OCI-LY7 (cell line): ENCODE data around the gene PGD. TPM values are rescaled to one million over a fixed set of nuclear protein-coding genes. Genes with fewer than 3 reads are reported as not detected.
"Not testable (repeated sequence)": the region's sequence is repeated elsewhere in the genome, so short reads cannot be mapped to it uniquely, and the experiment has no call there.

Experiments
- BruUV-seq: library from RNA; stranded (reverse); fragments of 400-500 nt; replicated peaks from 2 replicates; lab custom pipeline; 2021; lab: Mats Ljungman, UMichigan
- CTCF ChIA-PET: fragments of 300-600 bp; sonication (Branson Sonifier 250); formaldehyde crosslinking; loops from one replicate; lab custom pipeline; 2022; ENCODE audit warnings: antibody characterized with exemption; ENCODE audit not compliant: unreplicated experiment; lab: Charles Lee
- POLR2A ChIA-PET: fragments of 300-600 bp; sonication (Branson Sonifier 250); formaldehyde crosslinking; loops from one replicate; lab custom pipeline; 2022; ENCODE audit warnings: antibody characterized with exemption; lab: Charles Lee
- DNase-seq: peaks from one replicate; pipeline ENCODE4 v3.0.0-alpha.2; 2015; ENCODE audit warnings: low spot score
- H2AFZ ChIP-seq: fragments of 200-600 bp; sonication (generic), shearing (Covaris generic); 2 replicates; pipeline ENCODE4 v1.6.1; 2014; ENCODE audit warnings: mild to moderate bottlenecking, antibody characterized with exemption, low read length, moderate library complexity
- H3K27ac ChIP-seq: fragments of 200-600 bp; sonication (generic); 2 replicates; pipeline ENCODE4 v1.5.1; 2014; ENCODE audit warnings: mixed run types, low read depth, mild to moderate bottlenecking, moderate library complexity, low read length, inconsistent platforms; ENCODE audit not compliant: poor library complexity, severe bottlenecking
- H3K36me3 ChIP-seq: fragments of 200-600 bp; sonication (generic); 2 replicates; pipeline ENCODE4 v1.6.1; 2014; ENCODE audit warnings: mild to moderate bottlenecking, antibody characterized with exemption, low read length, moderate library complexity, mixed read lengths; ENCODE audit not compliant: insufficient read depth
- H3K4me1 ChIP-seq: fragments of 200-600 bp; sonication (generic); 2 replicates; pipeline ENCODE4 v1.5.1; 2014; ENCODE audit warnings: mild to moderate bottlenecking, low read length; ENCODE audit not compliant: insufficient read depth, poor library complexity, severe bottlenecking
- H3K4me2 ChIP-seq: fragments of 200-600 bp; sonication (generic); 2 replicates; pipeline ENCODE4 v1.6.1; 2014; ENCODE audit warnings: mild to moderate bottlenecking, low read length
- H3K4me3 ChIP-seq: fragments of 200-600 bp; sonication (generic); 2 replicates; pipeline ENCODE4 v1.5.1; 2014; ENCODE audit warnings: mild to moderate bottlenecking, low read depth, low read length; ENCODE audit not compliant: poor library complexity, severe bottlenecking
- H3K79me2 ChIP-seq: fragments of 200-600 bp; sonication (generic); 2 replicates; pipeline ENCODE4 v1.6.1; 2016; ENCODE audit warnings: low read depth, mild to moderate bottlenecking, low read length, moderate library complexity, mixed read lengths; ENCODE audit not compliant: insufficient read depth
- H3K9me2 ChIP-seq: fragments of 200-600 bp; sonication (generic); 2 replicates; pipeline ENCODE4 v1.6.1; 2016; ENCODE audit warnings: mild to moderate bottlenecking, low read length, mixed read lengths; ENCODE audit not compliant: insufficient read depth
- H3K9me3 ChIP-seq: fragments of 200-600 bp; sonication (generic); 2 replicates; pipeline ENCODE4 v1.6.1; 2014; ENCODE audit warnings: mild to moderate bottlenecking, mixed run types, low read length, mixed read lengths
- H4K20me1 ChIP-seq: fragments of 200-600 bp; sonication (generic); 2 replicates; pipeline ENCODE4 v1.6.1; 2014; ENCODE audit warnings: mild to moderate bottlenecking, antibody characterized with exemption, low read length, moderate library complexity, mixed read lengths; ENCODE audit not compliant: insufficient read depth
- CTCF ChIP-seq: fragments of 200-600 bp; sonication (generic); conservative IDR thresholded peaks from 2 replicates; pipeline ENCODE4 v1.5.1; 2014; ENCODE audit warnings: mild to moderate bottlenecking, antibody characterized with exemption, low read length, moderate library complexity, mixed read lengths
- EZH2phosphoT487 ChIP-seq: fragments of 200-600 bp; sonication (generic); IDR thresholded peaks from 2 replicates; pipeline ENCODE4 v1.6.1; 2018; ENCODE audit warnings: low read depth, borderline replicate concordance, mild to moderate bottlenecking, mixed run types, antibody characterized with exemption, low read length, moderate library complexity, mixed read lengths
- intact Hi-C: fragments of 100-400 bp; cut with micrococcal nuclease; formaldehyde crosslinking; loops from one replicate; pipeline ENCODE4 v1.10.0; 2022; ENCODE audit not compliant: unreplicated experiment
- total RNA-seq, 2 experiments: library from RNA; depleted of rRNA in 1 of 2; stranded (reverse); fragments of >200 nt in 1 of 2; shearing (Covaris generic) in 1 of 2; gene quantifications; 2 replicates each; pipeline ENCODE4 v1.2.3, GENCODE V29; 2014 to 2022

Gene PGD
- total RNA-seq, 2 experiments from 2014 or later, result 69.3 to 157 TPM

- intact Hi-C loops, result no loop called here
- H3K4me3 ChIP-seq, result no peak overlapping the region
- no peak for DNase-seq
- H3K4me1 ChIP-seq, result peaks cover 2% of the 10 kb centered on the region
- no peak overlapping the region for H2AFZ ChIP-seq
- no peak for TF ChIP-seq EZH2phosphoT487
- TF ChIP-seq CTCF, result no peak
- POLR2A ChIA-PET, result no interaction called here
- no peaks in the 10 kb centered on the region for H3K9me2 ChIP-seq
- H4K20me1 ChIP-seq, result no peaks in the 10 kb centered on the region
- no peak overlapping the region for H3K4me2 ChIP-seq
- no peaks in the 10 kb centered on the region for H3K9me3 ChIP-seq
- no TSS peak for BruUV-seq
- CTCF ChIA-PET, result no interaction called here
- peaks cover 16% of the 10 kb centered on the region for H3K36me3 ChIP-seq
- H3K79me2 ChIP-seq, result no peaks in the 10 kb centered on the region
- no peak overlapping the region for H3K27ac ChIP-seq
Observed at GRCh38 chr1:10424651-10425050, 25.8 kb downstream of the PGD start.

- H2AFZ ChIP-seq, result not testable (repeated sequence)
Observed at GRCh38 chr1:10425826-10426534, 27.1 kb downstream of the PGD start.

GRCh38 chr1:10426535-10426848 is 27.6 kb downstream of the PGD start:
- BruUV-seq, intact Hi-C loops, H4K20me1 ChIP-seq, H3K9me2 ChIP-seq, H3K4me2 ChIP-seq, H3K27ac ChIP-seq, H3K4me3 ChIP-seq, DNase-seq, CTCF ChIA-PET, POLR2A ChIA-PET, H3K9me3 ChIP-seq, H3K36me3 ChIP-seq, H2AFZ ChIP-seq, H3K79me2 ChIP-seq: not testable (repeated sequence)
- peaks cover 11% of the 10 kb centered on the region for H3K4me1 ChIP-seq

More at GRCh38 chr1:10425826-10426534, 27.1 kb downstream of the PGD start:
- H3K9me2 ChIP-seq, H3K36me3 ChIP-seq, H3K79me2 ChIP-seq, H3K4me3 ChIP-seq, CTCF ChIA-PET, DNase-seq, H3K9me3 ChIP-seq, H3K27ac ChIP-seq, H4K20me1 ChIP-seq, H3K4me1 ChIP-seq, H3K4me2 ChIP-seq, BruUV-seq, intact Hi-C loops: not testable (repeated sequence)
- POLR2A ChIA-PET, result interaction anchor here (0.6 to 0.9 kb wide), 2 partner anchors 39 to 68 kb away, joined by 3 read pairs; no protein-coding TSS in a partner anchor
